Stimulated activated CD4-positive, alpha-beta T cell treated with anti-CD3 and anti-CD28 coated beads, Interleukin-1b, Interleukin-23, amount 100 ng/mL, for 48 hours (primary cell): ENCODE results near the gene MPEG1.

Experiments used
- DNase-seq: peaks from one replicate; pipeline ENCODE4 v3.0.0-alpha.2; 2020

The MPEG1 gene

GRCh38 chr11:59187035-59187434, 25.7 kb downstream of the MPEG1 start:
- no peak for DNase-seq

- peak; percentile 42 for DNase-seq
Observed at GRCh38 chr11:59186130-59186594, 26.6 kb downstream of the MPEG1 start.

- DNase-seq = no peak
Observed at GRCh38 chr11:59185386-59185945, 27.3 kb downstream of the MPEG1 start.

- no peak for DNase-seq
Observed at GRCh38 chr11:59184691-59185339, 27.9 kb downstream of the MPEG1 start.

- no peak for DNase-seq
Observed at GRCh38 chr11:59183771-59184170, 29.0 kb downstream of the MPEG1 start.

GRCh38 chr11:59182457-59183151, 30.1 kb downstream of the MPEG1 start:
- DNase-seq = no peak

- no peak for DNase-seq
Observed at GRCh38 chr11:59181746-59182456, 30.8 kb downstream of the MPEG1 start.

- DNase-seq = no peak
Observed at GRCh38 chr11:59180907-59181306, 31.8 kb downstream of the MPEG1 start.

- no peak for DNase-seq
Observed at GRCh38 chr11:59180168-59180776, 32.5 kb downstream of the MPEG1 start.

GRCh38 chr11:59179121-59179520, 33.6 kb downstream of the MPEG1 start:
- no peak for DNase-seq

GRCh38 chr11:59178402-59178801, 34.3 kb downstream of the MPEG1 start:
- no peak for DNase-seq

GRCh38 chr11:59176330-59176729, 36.4 kb downstream of the MPEG1 start:
- DNase-seq = no peak

- DNase-seq = no peak
Observed at GRCh38 chr11:59175091-59175501, 37.6 kb downstream of the MPEG1 start.

- DNase-seq = no peak
Observed at GRCh38 chr11:59174664-59175033, 38.1 kb downstream of the MPEG1 start.

GRCh38 chr11:59173964-59174663, 38.6 kb downstream of the MPEG1 start:
- DNase-seq = no peak

GRCh38 chr11:59173080-59173963, 39.4 kb downstream of the MPEG1 start:
- DNase-seq = no peak

GRCh38 chr11:59172345-59173079, 40.2 kb downstream of the MPEG1 start:
- DNase-seq = peak; percentile 21

- DNase-seq = peak; percentile 89
Observed at GRCh38 chr11:59171508-59172322, 41.0 kb downstream of the MPEG1 start, which contains the start of gene DTX4. Gene DTX4, plus strand, starts transcription at chr11:59172132. Its CDS starts 464 bp downstream, at chr11:59172596.

GRCh38 chr11:59164028-59164427, 48.7 kb downstream of the MPEG1 start:
- DNase-seq = no peak
